ENCODE results near the gene TFEB. TPM values are rescaled to one million over a fixed set of nuclear protein-coding genes. Genes with fewer than 3 reads are reported as not detected.

TFEB gene
- total RNA-seq, 4 donors from 2014 or later, result 17.6 to 47.9 (median 22.9) TPM

DNA sequence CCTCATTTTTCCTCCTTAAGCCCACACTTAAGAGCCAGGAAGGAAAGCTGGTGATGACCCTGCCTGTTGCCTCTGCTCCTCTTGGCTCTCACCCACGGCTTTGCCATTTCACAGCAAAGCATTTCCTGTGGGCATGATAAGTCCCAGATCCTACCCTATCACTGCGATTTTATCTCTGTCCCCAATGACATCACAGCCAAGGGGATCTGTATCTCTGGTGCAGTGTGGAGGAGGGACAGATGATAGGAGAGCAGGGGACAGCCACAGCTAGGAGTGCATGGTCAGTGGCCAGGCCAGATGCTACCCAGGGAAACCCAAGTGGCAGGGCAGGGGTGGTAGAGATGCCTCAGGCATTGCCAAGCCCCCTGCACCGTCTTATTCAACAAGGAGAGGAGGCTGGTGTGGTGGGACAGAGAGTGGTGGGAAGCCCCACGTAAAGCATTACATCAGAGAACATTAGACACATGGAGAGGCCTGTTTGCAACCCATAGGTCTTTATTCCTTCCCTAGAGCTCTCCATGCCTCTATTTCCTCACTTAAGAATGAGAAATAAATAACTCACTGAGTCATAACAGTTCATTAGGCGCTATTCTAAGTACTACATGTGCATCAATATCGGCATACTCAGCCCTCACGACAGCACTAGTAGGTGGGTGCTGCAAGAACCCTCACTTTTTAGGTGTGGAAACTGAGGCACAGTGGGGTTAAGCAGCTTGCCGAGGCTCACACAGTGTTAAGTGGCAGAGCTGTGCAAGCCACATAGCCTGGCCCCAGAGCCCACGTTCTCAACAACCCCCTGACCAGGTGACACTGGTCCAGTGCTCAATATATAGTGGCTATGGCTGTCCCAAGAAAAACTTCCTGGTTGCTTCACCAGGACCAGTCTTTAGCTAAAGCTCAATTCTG is 4.6 kb downstream of the TFEB start:
- Histone ChIP-seq H3K4me1 (peaks cover 3 to 40% (median 11%) of the 10 kb centered on the region in 4 donors), H3K27me3 (no peaks in the 10 kb centered on the region), H3K27ac (peak overlapping the region in 2 of 4 donors; percentile 96 to 99), H3K4me3 (peak overlapping the region in 2 of 4 donors; percentile 84 to 97), H3K36me3 (no peaks in the 10 kb centered on the region), H3K9me3 (no peaks in the 10 kb centered on the region)
- TF ChIP-seq POLR2A (IDR thresholded peaks at IDR 0.05) (no peak), CTCF (IDR thresholded peaks at IDR 0.05) (no peak)
- DNase-seq, result peak in 1 of 3 donors; percentile 49

GRCh38 chr6:41729624-41730023 is 5.8 kb downstream of the TFEB start:
- H3K27ac ChIP-seq, result peak overlapping the region in 2 of 4 donors; percentile 96 to 99
- no peaks in the 10 kb centered on the region for H3K36me3 ChIP-seq
- peaks cover 4 to 40% (median 17%) of the 10 kb centered on the region in 4 donors for H3K4me1 ChIP-seq
- peak overlapping the region in 2 of 4 donors; percentile 84 to 97 for H3K4me3 ChIP-seq
- TF ChIP-seq CTCF (IDR thresholded peaks at IDR 0.05) (no peak), POLR2A (IDR thresholded peaks at IDR 0.05) (no peak)
- no peaks in the 10 kb centered on the region for H3K27me3 ChIP-seq
- no peaks in the 10 kb centered on the region for H3K9me3 ChIP-seq
- DNase-seq, result no peak

DNA sequence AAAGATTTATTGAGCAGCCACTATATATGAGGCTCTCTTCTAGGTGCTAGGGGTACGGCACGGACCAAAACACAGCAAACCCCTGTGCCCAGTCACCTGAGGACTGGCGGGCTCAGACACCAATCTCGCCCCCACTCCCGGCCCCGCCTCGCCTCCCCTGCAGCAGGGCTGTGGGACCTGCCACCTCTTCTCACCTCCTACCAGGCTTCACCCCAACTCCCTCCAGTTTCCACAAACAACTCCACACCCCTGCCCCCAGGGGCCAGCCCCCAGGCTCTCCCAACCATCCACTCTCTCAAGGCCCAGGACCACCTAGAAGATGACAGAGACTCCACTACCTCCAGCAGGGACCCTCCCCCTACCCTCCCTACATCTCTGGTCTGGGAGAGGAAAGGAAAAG is 6.5 kb downstream of the TFEB start:
- Histone ChIP-seq H3K9me3 (no peaks in the 10 kb centered on the region), H3K27me3 (no peaks in the 10 kb centered on the region), H3K4me3 (peak overlapping the region in 2 of 4 donors; percentile 5 to 97), H3K36me3 (no peaks in the 10 kb centered on the region), H3K4me1 (peaks cover 4 to 46% (median 19%) of the 10 kb centered on the region in 4 donors), H3K27ac (peak overlapping the region; percentile 44 to 99 (median 86))
- TF ChIP-seq CTCF (IDR thresholded peaks at IDR 0.05), result no peak
- TF ChIP-seq POLR2A (IDR thresholded peaks at IDR 0.05), result no peak
- no peak for DNase-seq

GRCh38 chr6:41728073-41728936 is 7.1 kb downstream of the TFEB start:
- TF ChIP-seq POLR2A (IDR thresholded peaks at IDR 0.05) (no peak), CTCF (IDR thresholded peaks at IDR 0.05) (no peak)
- Histone ChIP-seq H3K36me3 (no peaks in the 10 kb centered on the region), H3K27me3 (no peaks in the 10 kb centered on the region), H3K27ac (peak overlapping the region; percentile 44 to 99 (median 86)), H3K4me3 (peak overlapping the region in 2 of 4 donors; percentile 5 to 97), H3K4me1 (peaks cover 4 to 47% (median 18%) of the 10 kb centered on the region in 4 donors), H3K9me3 (no peaks in the 10 kb centered on the region)
- DNase-seq, result peak; percentile 67 to 92 (median 87)

DNA sequence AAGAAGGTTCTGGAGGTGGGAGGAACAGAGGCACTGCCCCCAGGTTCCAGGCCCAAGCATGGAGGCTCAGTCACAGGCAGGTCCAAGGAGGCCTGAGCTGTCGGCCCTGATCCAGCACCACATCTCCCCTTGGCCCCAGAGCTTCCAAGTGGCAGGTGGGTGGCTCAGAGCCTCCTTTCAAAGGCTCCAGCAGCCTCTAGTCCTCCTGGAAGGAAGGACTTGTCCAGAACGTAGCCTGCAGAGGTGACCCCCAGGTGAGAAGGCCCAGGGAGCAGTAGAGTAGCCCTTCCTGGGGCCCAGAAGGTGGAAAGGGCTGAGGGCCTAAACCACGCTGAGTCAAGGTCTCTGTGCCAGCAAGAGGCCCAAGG is 7.7 kb downstream of the TFEB start:
- Histone ChIP-seq H3K36me3 (no peaks in the 10 kb centered on the region), H3K9me3 (no peaks in the 10 kb centered on the region), H3K27me3 (no peaks in the 10 kb centered on the region), H3K4me1 (peaks cover 4 to 43% (median 16%) of the 10 kb centered on the region in 4 donors), H3K4me3 (peak overlapping the region in 1 of 4 donors; percentile 97), H3K27ac (peak overlapping the region; percentile 44 to 99 (median 86))
- TF ChIP-seq CTCF (IDR thresholded peaks at IDR 0.05) (no peak), POLR2A (IDR thresholded peaks at IDR 0.05) (no peak)
- no peak for DNase-seq

Measured in Peyer's patch (tissue), 4 donors.